Activated gamma-delta T cell (primary cell): ENCODE measurements around the gene SMIM13.
A peak's percentile ranks its signal among the peaks of the same experiment; 100 is the strongest.

ENCODE experiments used
- DNase-seq: peaks from one replicate; lab custom pipeline; 2025; lab: John Stamatoyannopoulos, UW
- total RNA-seq, 2 donors: gene quantifications; one replicate each; lab custom pipeline; 2026; lab: John Stamatoyannopoulos, UW

Gene SMIM13
- total RNA-seq, result 17.7 to 19.1 reads per million in 2 donors

DNA sequence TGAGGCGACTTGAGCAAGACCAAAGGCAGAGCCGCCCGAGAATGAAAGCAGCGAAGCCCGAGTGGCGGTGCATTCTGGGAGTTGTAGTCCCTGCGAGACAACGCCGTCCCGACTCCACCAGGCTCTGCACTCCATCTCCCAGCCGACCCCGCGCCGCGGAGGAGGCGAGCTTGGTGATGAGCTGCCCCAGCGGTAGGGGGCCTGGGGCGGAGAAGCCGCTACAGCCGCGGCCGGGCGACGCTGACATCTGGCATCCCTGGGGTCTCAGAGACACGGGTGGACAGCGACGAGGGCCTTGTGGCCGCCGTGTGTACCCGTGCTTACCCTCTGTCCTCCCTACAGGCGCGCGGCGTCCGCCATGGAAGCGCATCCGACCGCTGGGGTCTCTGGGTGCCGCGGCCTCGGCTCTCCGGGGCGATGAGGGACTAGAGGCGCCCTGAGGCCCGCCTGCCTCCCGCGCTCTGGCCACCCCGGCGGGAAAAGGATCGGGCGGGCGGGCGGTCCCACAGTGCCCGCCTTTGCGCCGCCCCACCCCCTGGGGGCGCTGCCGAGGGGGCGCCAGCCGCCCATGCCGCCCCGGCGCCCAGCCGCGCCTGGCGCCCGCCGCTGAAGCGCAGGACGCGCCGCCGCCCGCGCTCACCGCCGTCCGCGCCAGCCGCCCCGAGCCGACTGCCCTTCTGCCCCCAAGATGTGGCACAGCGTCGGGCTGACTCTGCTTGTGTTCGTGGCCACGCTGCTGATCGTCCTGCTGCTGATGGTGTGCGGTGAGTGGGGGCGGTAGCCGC is at the start of gene SMIM13:
SMIM13 (plus strand) TSS at position 209 of the 785 bp plus-strand sequence; CDS start at position 689, 480 bp downstream.
- DNase-seq, result peak; percentile 82

GRCh38 chr6:11043961-11044711 is 49.5 kb upstream of the SMIM13 start, which contains the start of gene ELOVL2:
Gene ELOVL2, minus strand, starts transcription at chr6:11044305. Its CDS starts 75 bp downstream, at chr6:11044230.
- no peak for DNase-seq

DNA sequence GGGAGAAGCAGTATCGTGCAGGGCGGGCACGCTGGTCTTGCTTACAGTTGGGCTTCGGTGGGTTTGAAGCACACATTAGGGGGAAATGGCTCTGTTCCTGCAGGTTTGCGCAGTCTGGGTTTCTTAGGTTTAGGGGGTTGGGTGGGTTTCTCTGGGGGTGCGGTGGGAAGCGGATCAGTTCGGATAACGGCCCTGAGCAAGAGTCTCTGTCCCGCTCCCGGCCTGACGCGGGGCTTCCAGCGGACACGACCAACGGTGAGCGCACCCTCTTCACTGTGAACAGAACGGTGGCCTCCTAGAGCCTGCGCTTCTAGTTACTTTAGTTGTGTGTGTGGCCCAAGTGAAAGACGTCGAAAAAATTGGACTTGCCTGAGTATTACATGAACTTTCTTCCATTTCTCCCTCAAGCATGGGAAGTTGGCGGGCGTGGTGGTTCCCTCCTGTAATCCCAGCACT is 48.9 kb upstream of the SMIM13 start:
- no peak for DNase-seq

DNA sequence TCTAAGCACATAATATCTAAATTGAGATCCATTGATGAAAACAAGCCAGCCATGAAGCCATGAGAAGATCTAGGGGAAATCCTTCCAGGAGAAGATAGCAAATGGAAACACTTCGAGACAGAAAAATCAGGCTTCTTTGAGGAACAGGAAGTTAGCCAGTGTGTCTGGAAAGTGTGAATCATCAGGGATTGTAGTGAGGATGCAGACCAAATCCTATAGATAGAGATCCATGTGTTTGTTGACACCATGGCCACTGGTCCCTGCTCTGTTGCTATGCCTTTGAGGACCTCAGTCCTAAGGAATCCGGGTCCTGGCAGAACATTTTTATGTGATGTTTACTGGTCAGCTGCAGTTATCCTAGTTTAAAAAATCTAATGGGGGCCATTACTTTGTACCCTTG is 42.9 kb upstream of the SMIM13 start:
- DNase-seq, result no peak

DNA sequence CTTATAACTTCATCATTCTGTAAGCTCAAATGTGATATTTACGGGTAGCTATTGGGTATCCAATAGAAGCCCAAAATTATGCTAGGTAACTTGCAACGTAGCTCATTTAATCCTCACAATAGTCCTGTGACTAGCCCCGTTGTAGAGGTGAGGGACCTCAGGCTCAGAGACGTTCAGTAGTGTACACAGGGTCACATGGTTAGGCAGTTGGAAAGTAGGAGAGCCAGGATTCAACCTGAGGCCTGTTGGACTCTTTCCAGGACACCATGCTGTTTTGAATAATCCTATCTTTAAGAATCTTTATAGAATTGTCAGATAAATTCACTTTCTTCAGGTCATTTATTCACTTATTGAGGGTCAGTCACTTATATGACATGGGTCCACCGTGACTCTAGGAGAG is 40.3 kb upstream of the SMIM13 start:
- no peak for DNase-seq

GRCh38 chr6:11054722-11055121 is 38.9 kb upstream of the SMIM13 start:
- no peak for DNase-seq

GRCh38 chr6:11055127-11055627 is 38.5 kb upstream of the SMIM13 start:
- DNase-seq, result no peak

- DNase-seq, result no peak
Observed at GRCh38 chr6:11056871-11057270, 36.8 kb upstream of the SMIM13 start.

DNA sequence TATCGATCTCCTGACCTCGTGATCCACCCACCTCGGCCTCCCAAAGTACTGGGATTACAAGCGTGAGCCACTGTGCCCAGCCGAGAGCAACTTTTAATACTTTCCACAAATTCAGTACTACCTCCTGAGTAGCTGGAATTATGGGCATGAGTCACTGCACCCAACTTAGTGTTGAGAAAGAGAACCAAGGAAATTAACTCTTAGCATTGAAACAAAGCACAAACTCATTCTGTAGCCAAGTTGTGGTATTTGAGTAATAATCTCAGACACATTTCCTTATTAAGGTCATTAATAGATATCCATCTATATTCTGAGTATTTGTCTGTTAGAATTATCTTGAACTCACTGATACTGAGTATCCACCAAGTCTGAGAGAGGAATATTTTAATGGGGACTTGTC is 35.2 kb upstream of the SMIM13 start:
- DNase-seq, result no peak

DNA sequence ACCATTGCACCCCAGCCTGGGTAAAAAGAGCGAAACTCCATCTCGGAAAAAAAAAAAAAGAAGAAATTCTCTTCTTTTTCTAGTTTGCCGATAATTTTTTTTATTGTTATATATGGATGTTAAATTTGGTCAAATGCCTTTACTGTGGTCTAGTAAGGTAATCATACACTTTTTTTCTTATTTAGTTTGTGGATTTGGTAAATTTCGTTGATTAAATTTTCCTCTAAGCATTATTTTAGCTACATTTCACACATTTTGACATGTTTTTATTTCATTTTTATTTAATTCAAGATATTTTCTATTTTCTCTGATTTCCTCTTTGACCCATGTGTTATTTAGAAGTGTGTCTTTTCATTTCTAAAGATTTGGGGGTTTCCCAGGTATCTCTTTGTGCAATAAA is 31.6 kb upstream of the SMIM13 start:
- DNase-seq, result no peak

GRCh38 chr6:11062715-11063114 is 30.9 kb upstream of the SMIM13 start:
- no peak for DNase-seq

- DNase-seq, result no peak
Observed at GRCh38 chr6:11064836-11065235, 28.8 kb upstream of the SMIM13 start.

GRCh38 chr6:11065436-11066202 is 28.0 kb upstream of the SMIM13 start:
- no peak for DNase-seq

DNA sequence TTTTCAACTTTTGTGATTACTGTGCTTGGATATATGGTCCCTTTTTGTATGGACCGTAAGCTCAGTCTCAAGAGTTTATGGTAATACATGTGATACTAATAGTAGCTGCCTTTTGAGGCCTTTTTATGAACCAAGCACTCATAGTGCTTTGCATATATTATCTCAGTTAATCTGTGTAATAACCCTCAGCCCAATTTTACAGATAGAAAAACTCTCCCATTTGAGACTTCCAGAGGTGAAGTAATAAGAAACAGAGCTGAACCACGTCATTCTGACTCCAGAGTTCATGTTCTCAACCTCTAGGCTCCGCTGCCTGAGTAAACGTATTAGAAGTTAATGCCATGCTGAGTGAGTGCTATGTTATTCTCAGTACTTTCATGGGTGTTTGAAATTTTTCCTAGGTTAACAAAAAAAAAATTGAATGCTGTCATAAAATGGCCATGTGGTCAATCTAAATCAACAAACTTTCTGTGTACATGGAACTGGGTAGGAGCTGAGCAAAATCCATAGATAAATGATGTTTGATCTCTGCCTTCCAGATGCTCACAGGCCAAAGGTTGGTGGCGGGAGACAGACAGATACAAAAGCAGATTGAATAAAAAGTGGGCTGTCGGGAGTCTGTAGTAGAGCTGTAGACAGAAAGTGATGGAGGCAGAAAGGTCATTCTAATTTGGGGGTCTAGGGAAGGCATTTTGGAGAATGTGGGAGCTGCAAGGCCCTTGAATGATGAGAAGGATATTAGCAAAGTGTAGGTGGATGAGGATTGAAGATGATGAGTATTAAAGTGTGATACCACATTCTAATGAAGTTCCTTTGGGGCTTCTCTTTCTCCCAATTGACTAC is 26.9 kb upstream of the SMIM13 start:
- no peak for DNase-seq

- DNase-seq, result no peak
Observed at GRCh38 chr6:11067348-11067747, 26.3 kb upstream of the SMIM13 start.

DNA sequence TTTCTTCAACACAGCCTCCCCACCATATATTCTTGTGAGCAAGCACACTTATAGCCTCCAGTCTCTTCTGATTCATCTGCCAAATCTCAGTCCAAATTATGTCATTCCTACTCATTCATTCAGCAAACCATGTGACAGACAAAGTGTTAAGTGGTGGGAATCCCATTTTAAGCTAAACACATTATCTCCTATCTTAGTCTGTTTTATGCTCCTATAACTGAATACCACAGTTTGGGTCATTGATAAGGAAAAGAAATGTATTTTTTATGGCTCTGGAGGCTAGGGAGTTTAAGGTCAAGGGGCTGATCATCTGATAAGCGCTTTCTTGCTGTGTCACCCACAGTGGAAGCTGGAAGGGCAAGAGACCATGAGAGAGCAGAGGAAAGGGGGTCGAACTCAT is 23.9 kb upstream of the SMIM13 start:
- DNase-seq, result no peak

DNA sequence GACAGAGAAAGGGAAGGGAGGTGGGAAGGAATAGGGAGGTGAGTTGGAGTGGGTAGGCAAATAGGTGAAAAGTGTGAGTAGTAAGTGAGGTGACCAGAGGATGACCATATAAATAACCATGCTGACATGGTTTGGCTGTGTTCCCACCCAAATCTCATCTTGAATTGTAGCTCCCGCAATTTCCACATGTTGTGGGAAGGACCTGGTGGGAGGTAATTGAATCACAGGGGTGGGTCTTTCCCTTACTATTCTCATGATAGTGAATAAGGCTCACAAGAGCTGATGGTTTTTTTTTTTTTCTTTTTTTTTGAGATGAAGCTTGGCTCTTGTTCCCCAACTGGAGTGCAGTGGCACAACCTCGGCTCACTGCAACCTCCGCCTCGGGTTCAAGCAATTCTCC is 21.5 kb upstream of the SMIM13 start:
- DNase-seq, result no peak

- DNase-seq, result no peak
Observed at GRCh38 chr6:11076540-11076939, 17.1 kb upstream of the SMIM13 start.

GRCh38 chr6:11078266-11078665 is 15.4 kb upstream of the SMIM13 start:
- no peak for DNase-seq

DNA sequence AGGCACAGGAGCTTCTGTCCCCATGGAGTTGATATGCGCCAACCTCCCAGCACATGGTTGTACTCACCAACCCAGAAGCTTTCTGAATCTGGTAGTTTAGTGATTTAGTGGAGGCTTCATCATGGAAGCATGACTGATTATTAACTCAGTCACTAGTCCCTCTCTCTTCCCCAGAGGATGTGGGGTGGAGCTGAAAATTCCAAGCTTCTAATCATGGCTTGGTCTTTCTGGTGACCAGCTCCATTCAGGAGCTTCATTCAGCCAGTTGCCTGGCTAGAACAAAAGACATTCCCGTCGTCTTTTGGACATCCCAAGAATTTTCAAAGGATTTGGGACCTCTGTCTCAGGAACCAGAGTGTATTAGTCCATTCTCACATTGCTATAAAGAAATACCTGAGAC is 13.3 kb upstream of the SMIM13 start:
- no peak for DNase-seq

DNA sequence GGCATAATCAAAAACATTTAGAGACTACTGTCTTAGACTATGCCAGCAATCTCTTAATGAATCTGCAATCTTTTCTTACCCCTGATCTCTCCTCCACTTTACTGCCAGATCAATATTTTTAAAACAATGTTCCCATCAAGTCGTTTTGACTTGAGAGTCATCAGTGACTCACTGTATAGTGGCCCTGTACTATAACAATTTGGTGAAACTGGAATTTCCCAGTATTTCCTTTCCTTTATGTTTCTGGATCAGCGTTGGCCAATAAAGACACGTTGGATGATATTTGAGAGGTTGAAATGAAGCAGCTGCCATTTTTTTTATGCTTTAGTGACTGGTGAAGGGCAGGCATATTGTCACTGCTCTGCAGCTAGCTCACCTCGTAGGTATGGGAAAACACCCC is 10.1 kb upstream of the SMIM13 start:
- DNase-seq, result no peak
